Measurements from ENCODE around the gene MRPL17.

MRPL17 gene

GRCh38 chr11:6640036-6640984 lies 42.8 kb downstream of the MRPL17 start:
- Histone ChIP-seq H3K9me2 (ENCODE audit: low read depth, low read length) (no peaks in the 10 kb centered on the region), H3K9me3 (ENCODE audit: low read length) (no peaks in the 10 kb centered on the region), H3K9ac (ENCODE audit: low read length) (no peak overlapping the region), H3K27ac (ENCODE audit: low read depth, low read length, poor library complexity, severe bottlenecking) (no peak overlapping the region), H3K4me2 (ENCODE audit: low read length) (no peak overlapping the region), H3K27me3 (ENCODE audit: insufficient read depth, low read length) (0 out of 2 replicates have a peak, but pooled peaks cover 10% of the 10 kb centered on the region), H3K79me2 (ENCODE audit: insufficient read depth, low read length) (no peaks in the 10 kb centered on the region), H2AFZ (ENCODE audit: low read length) (no peak overlapping the region), H3K36me3 (ENCODE audit: insufficient read depth, low read length) (no peaks in the 10 kb centered on the region), H4K20me1 (ENCODE audit: insufficient read depth, low read length) (no peaks in the 10 kb centered on the region), H3F3A (ENCODE audit: insufficient read depth, low read length) (no peaks in the 10 kb centered on the region), H3K4me3 (ENCODE audit: low read depth, low read length, poor library complexity, severe bottlenecking) (no peak overlapping the region), H3K4me1 (ENCODE audit: insufficient read depth, low read length, severe bottlenecking) (no peaks in the 10 kb centered on the region)
- TF ChIP-seq EZH2 (IDR thresholded peaks at IDR 0.05; ENCODE audit: borderline replicate concordance, low read length) (no peak), CTCF (IDR thresholded peaks at IDR 0.05; ENCODE audit: low read length) (no peak)

GRCh38 chr11:6638429-6638828 lies 44.7 kb downstream of the MRPL17 start:
- Histone ChIP-seq H3K79me2 (ENCODE audit: insufficient read depth, low read length) (no peaks in the 10 kb centered on the region), H3K4me1 (ENCODE audit: insufficient read depth, low read length, severe bottlenecking) (no peaks in the 10 kb centered on the region), H3K4me2 (ENCODE audit: low read length) (no peak overlapping the region), H2AFZ (ENCODE audit: low read length) (no peak overlapping the region), H3F3A (ENCODE audit: insufficient read depth, low read length) (no peaks in the 10 kb centered on the region), H3K27ac (ENCODE audit: low read depth, low read length, poor library complexity, severe bottlenecking) (no peak overlapping the region), H3K36me3 (ENCODE audit: insufficient read depth, low read length) (no peaks in the 10 kb centered on the region), H3K9me2 (ENCODE audit: low read depth, low read length) (no peaks in the 10 kb centered on the region), H3K4me3 (ENCODE audit: low read depth, low read length, poor library complexity, severe bottlenecking) (no peak overlapping the region), H3K9ac (ENCODE audit: low read length) (no peak overlapping the region), H4K20me1 (ENCODE audit: insufficient read depth, low read length) (no peaks in the 10 kb centered on the region), H3K9me3 (ENCODE audit: low read length) (no peaks in the 10 kb centered on the region), H3K27me3 (ENCODE audit: insufficient read depth, low read length) (0 out of 2 replicates have a peak, but pooled peaks cover 10% of the 10 kb centered on the region)
- peak; percentile 18; the same call in 1 of the 2 replicates for TF ChIP-seq CTCF (IDR thresholded peaks at IDR 0.05; ENCODE audit: low read length)
- no peak for TF ChIP-seq EZH2 (IDR thresholded peaks at IDR 0.05; ENCODE audit: borderline replicate concordance, low read length)

GRCh38 chr11:6637871-6638270 lies 45.3 kb downstream of the MRPL17 start:
- 0 out of 2 replicates have a peak, but pooled peaks cover 6% of the 10 kb centered on the region for H3K27me3 ChIP-seq (ENCODE audit: insufficient read depth, low read length)
- H3K27ac ChIP-seq (ENCODE audit: low read depth, low read length, poor library complexity, severe bottlenecking): no peak overlapping the region
- no peaks in the 10 kb centered on the region for H3K9me2 ChIP-seq (ENCODE audit: low read depth, low read length)
- H2AFZ ChIP-seq (ENCODE audit: low read length): no peak overlapping the region
- H3K9ac ChIP-seq (ENCODE audit: low read length): no peak overlapping the region
- no peaks in the 10 kb centered on the region for H4K20me1 ChIP-seq (ENCODE audit: insufficient read depth, low read length)
- no peak overlapping the region for H3K4me2 ChIP-seq (ENCODE audit: low read length)
- H3K36me3 ChIP-seq (ENCODE audit: insufficient read depth, low read length): no peaks in the 10 kb centered on the region
- TF ChIP-seq CTCF (IDR thresholded peaks at IDR 0.05; ENCODE audit: low read length) (no peak), EZH2 (IDR thresholded peaks at IDR 0.05; ENCODE audit: borderline replicate concordance, low read length) (no peak)
- H3F3A ChIP-seq (ENCODE audit: insufficient read depth, low read length): no peaks in the 10 kb centered on the region
- H3K4me3 ChIP-seq (ENCODE audit: low read depth, low read length, poor library complexity, severe bottlenecking): no peak overlapping the region
- H3K9me3 ChIP-seq (ENCODE audit: low read length): no peaks in the 10 kb centered on the region
- no peaks in the 10 kb centered on the region for H3K79me2 ChIP-seq (ENCODE audit: insufficient read depth, low read length)
- no peaks in the 10 kb centered on the region for H3K4me1 ChIP-seq (ENCODE audit: insufficient read depth, low read length, severe bottlenecking)
